DOHH2 (cell line): ENCODE results near the gene DR1.

Experiments used
- H3F3A ChIP-seq: fragments of 200-600 bp; sonication (generic), shearing (Covaris generic); 2 replicates; pipeline ENCODE4 v1.6.0; 2016; ENCODE audit warnings: antibody characterized with exemption, mild to moderate bottlenecking; ENCODE audit not compliant: control insufficient read depth, insufficient read depth
- H3K27ac ChIP-seq: fragments of 200-600 bp; sonication (generic); 2 replicates; pipeline ENCODE4 v1.5.1; 2014; ENCODE audit warnings: low read depth, mild to moderate bottlenecking, low read length, moderate library complexity
- H3K27me3 ChIP-seq: fragments of 200-600 bp; sonication (generic); 2 replicates; pipeline ENCODE4 v1.6.1; 2014; ENCODE audit warnings: mild to moderate bottlenecking, low read length, mixed read lengths; ENCODE audit not compliant: control insufficient read depth
- H3K36me3 ChIP-seq: fragments of 200-600 bp; sonication (generic); 2 replicates; pipeline ENCODE4 v1.6.1; 2014; ENCODE audit warnings: mild to moderate bottlenecking, low read length, moderate library complexity, mixed read lengths; ENCODE audit not compliant: control insufficient read depth
- H3K4me1 ChIP-seq: fragments of 200-600 bp; sonication (generic); 2 replicates; pipeline ENCODE4 v1.6.1; 2014; ENCODE audit warnings: mild to moderate bottlenecking, low read length, mixed read lengths; ENCODE audit not compliant: control insufficient read depth
- H3K4me2 ChIP-seq: fragments of 200-600 bp; sonication (generic); 2 replicates; pipeline ENCODE4 v1.6.0; 2014; ENCODE audit warnings: mild to moderate bottlenecking, low read length, moderate library complexity
- H3K4me3 ChIP-seq: fragments of 200-600 bp; sonication (generic); 2 replicates; pipeline ENCODE4 v1.5.1; 2014; ENCODE audit warnings: mild to moderate bottlenecking, low read length, mixed read lengths
- H3K79me2 ChIP-seq: fragments of 200-600 bp; sonication (generic); 2 replicates; pipeline ENCODE4 v1.6.1; 2014; ENCODE audit warnings: mild to moderate bottlenecking, low read length, mixed read lengths; ENCODE audit not compliant: control insufficient read depth
- H3K9me2 ChIP-seq: fragments of 200-600 bp; sonication (generic); replicated peaks from 2 replicates; pipeline ENCODE4 v1.6.1; 2014; ENCODE audit warnings: mild to moderate bottlenecking, low read length, mixed read lengths; ENCODE audit not compliant: control insufficient read depth
- H3K9me3 ChIP-seq: fragments of 200-600 bp; sonication (generic); 2 replicates; pipeline ENCODE4 v1.6.1; 2014; ENCODE audit warnings: antibody characterized with exemption, low read length, mixed read lengths; ENCODE audit not compliant: control insufficient read depth, insufficient read depth
- H4K20me1 ChIP-seq: fragments of 200-600 bp; sonication (generic); 2 replicates; pipeline ENCODE4 v1.6.0; 2014; ENCODE audit warnings: low read depth, mild to moderate bottlenecking, antibody characterized with exemption, low read length, moderate library complexity; ENCODE audit not compliant: control insufficient read depth, insufficient read depth
- CTCF ChIP-seq: fragments of 200-600 bp; sonication (generic); IDR thresholded peaks from one replicate; pipeline ENCODE4 v1.5.1; 2014; ENCODE audit warnings: antibody characterized with exemption, mild to moderate bottlenecking, low read depth, low read length; ENCODE audit not compliant: poor library complexity, severe bottlenecking
- EZH2phosphoT487 ChIP-seq: fragments of 200-600 bp; sonication (generic); IDR thresholded peaks from 2 replicates; pipeline ENCODE4 v1.6.1; 2017; ENCODE audit warnings: borderline replicate concordance, mild to moderate bottlenecking, antibody characterized with exemption, low read length, moderate library complexity, mixed read lengths

The DR1 gene

GRCh38 chr1:93344484-93344883 lies 1.2 kb upstream of the DR1 start:
- no peaks in the 10 kb centered on the region for H3K9me3 ChIP-seq
- no peaks in the 10 kb centered on the region for H3F3A ChIP-seq
- H3K27ac ChIP-seq = no peak overlapping the region
- peak overlapping the region; percentile 21; the same call in 1 of the 2 replicates for H3K4me3 ChIP-seq
- peaks cover 84% of the 10 kb centered on the region for H3K79me2 ChIP-seq
- peak overlapping the region; percentile 36 for H3K4me2 ChIP-seq
- peaks cover 14% of the 10 kb centered on the region for H4K20me1 ChIP-seq
- no peak for TF ChIP-seq EZH2phosphoT487
- TF ChIP-seq CTCF = no peak
- no peaks in the 10 kb centered on the region for H3K9me2 ChIP-seq
- H3K4me1 ChIP-seq = peaks cover 46% of the 10 kb centered on the region
- peaks cover 36% of the 10 kb centered on the region for H3K36me3 ChIP-seq
- H3K27me3 ChIP-seq = no peaks in the 10 kb centered on the region

- Histone ChIP-seq H3K9me3 (no peaks in the 10 kb centered on the region), H3K4me2 (peak overlapping the region; percentile 60), H3F3A (no peaks in the 10 kb centered on the region), H3K79me2 (peaks cover 89% of the 10 kb centered on the region), H3K36me3 (peaks cover 42% of the 10 kb centered on the region), H3K27me3 (no peaks in the 10 kb centered on the region), H3K9me2 (no peaks in the 10 kb centered on the region), H3K27ac (peak overlapping the region; percentile 76), H3K4me1 (peaks cover 52% of the 10 kb centered on the region), H3K4me3 (peak overlapping the region; percentile 97), H4K20me1 (peaks cover 16% of the 10 kb centered on the region)
- TF ChIP-seq CTCF (no peak), EZH2phosphoT487 (no peak)
Observed at GRCh38 chr1:93344886-93345632, 648 bp upstream of the DR1 start.

GRCh38 chr1:93346421-93346993 lies 800 bp downstream of the DR1 start:
- H3F3A ChIP-seq = no peaks in the 10 kb centered on the region
- peaks cover 47% of the 10 kb centered on the region for H3K4me1 ChIP-seq
- H3K27ac ChIP-seq = peak overlapping the region; percentile 76
- H3K9me3 ChIP-seq = no peaks in the 10 kb centered on the region
- peak overlapping the region; percentile 97 for H3K4me3 ChIP-seq
- H3K79me2 ChIP-seq = peaks cover 97% of the 10 kb centered on the region
- H3K4me2 ChIP-seq = peak overlapping the region; percentile 60
- peaks cover 54% of the 10 kb centered on the region for H3K36me3 ChIP-seq
- H3K27me3 ChIP-seq = no peaks in the 10 kb centered on the region
- no peaks in the 10 kb centered on the region for H3K9me2 ChIP-seq
- H4K20me1 ChIP-seq = peaks cover 16% of the 10 kb centered on the region
- TF ChIP-seq CTCF (no peak), EZH2phosphoT487 (no peak)
